B cell (primary cell): ENCODE results near the gene ATAD3C. TPM values are rescaled to one million over a fixed set of nuclear protein-coding genes. Genes with fewer than 3 reads are reported as not detected.
"Not testable (repeated sequence)": the region's sequence is repeated elsewhere in the genome, so short reads cannot be mapped to it uniquely, and the experiment has no call there.

Experiments
- ATAC-seq: fragments of 200-7000 bp; cut with Tn5 transposase; one replicate; pipeline ENCODE4 v1.10.0; 2021; ENCODE audit warnings: low read depth, mild to moderate bottlenecking, moderate number of reproducible peaks, moderate library complexity
- CTCF ChIA-PET: fragments of 350-600 bp; sonication (Branson Sonifier 250); formaldehyde crosslinking; loops from one replicate; lab custom pipeline; 2021; ENCODE audit warnings: antibody characterized with exemption, inconsistent platforms; lab: Charles Lee
- POLR2A ChIA-PET: fragments of 350-600 bp; sonication (Branson Sonifier 250); formaldehyde crosslinking; loops from one replicate; lab custom pipeline; 2021; ENCODE audit warnings: antibody characterized with exemption; lab: Charles Lee
- DNase-seq: peaks from one replicate; pipeline ENCODE4 v3.0.0; 2013
- H2AFZ ChIP-seq: 2 replicates; pipeline ENCODE4 v1.6.1; 2012; ENCODE audit warnings: mild to moderate bottlenecking, low read depth, low read length; ENCODE audit not compliant: insufficient read depth, poor library complexity, severe bottlenecking
- H3K27ac ChIP-seq, 2 donors: 1 replicate in 1 of 2; 2 replicates in 1 of 2; pipeline ENCODE4 v1.5.1; 2012 to 2013; ENCODE audit warnings: low read length in 2 of 2, mild to moderate bottlenecking in 2 of 2, moderate library complexity in 1 of 2
- H3K27me3 ChIP-seq, 4 experiments: fragments of 200-600 bp in 1 of 4; sonication (generic) in 1 of 4; replicated peaks in 1 of 4; 1 replicate in 2 of 4; 2 replicates in 2 of 4; pipeline versions ENCODE4 v1.6.1 to v1.7.0; 2013 to 2016; ENCODE audit warnings: low read length in 3 of 4, mild to moderate bottlenecking in 2 of 4, mixed read lengths in 1 of 4, moderate library complexity in 1 of 4; ENCODE audit not compliant: insufficient read depth in 4 of 4, control insufficient read depth in 3 of 4; ENCODE audit errors: control extremely low read depth in 1 of 4
- H3K36me3 ChIP-seq, 2 experiments: replicated peaks in 1 of 2; 1 replicate in 1 of 2; 2 replicates in 1 of 2; pipeline versions ENCODE4 v1.6.1 to v1.7.1; 2013; ENCODE audit warnings: low read length in 1 of 2; ENCODE audit not compliant: insufficient read depth in 2 of 2, control insufficient read depth in 1 of 2; ENCODE audit errors: control extremely low read depth in 1 of 2, extremely low read depth in 1 of 2
- H3K4me1 ChIP-seq, 2 donors: fragments of 200-600 bp in 1 of 2; sonication (generic) in 1 of 2; 1 replicate in 1 of 2; 2 replicates in 1 of 2; pipeline versions ENCODE4 v1.5.1 to v1.6.1; 2013 to 2017; ENCODE audit warnings: low read length in 2 of 2; ENCODE audit not compliant: control insufficient read depth in 2 of 2, insufficient read depth in 2 of 2
- H3K4me2 ChIP-seq: replicated peaks from 2 replicates; pipeline ENCODE3; 2012; ENCODE audit warnings: mild to moderate bottlenecking, low read depth, low read length; ENCODE audit not compliant: poor library complexity, severe bottlenecking
- H3K4me3 ChIP-seq, 5 experiments: fragments of 200-600 bp in 1 of 5; sonication (generic) in 1 of 5; 1 replicate in 3 of 5; 2 replicates in 2 of 5; pipeline versions ENCODE4 v1.5.1 to v1.7.0; 2011 to 2016; ENCODE audit warnings: low read length in 4 of 5, mild to moderate bottlenecking in 4 of 5, low read depth in 2 of 5, control low read depth in 1 of 5, moderate library complexity in 1 of 5; ENCODE audit not compliant: insufficient read depth in 1 of 5; ENCODE audit errors: control extremely low read depth in 1 of 5, extremely low read depth in 1 of 5
- H3K79me2 ChIP-seq: fragments of 200-600 bp; sonication (generic); one replicate; pipeline ENCODE4 v1.6.0; 2016; ENCODE audit warnings: low read length; ENCODE audit not compliant: control insufficient read depth, insufficient read depth
- H3K9ac ChIP-seq: fragments of 200-600 bp; sonication (generic); 2 replicates; pipeline ENCODE4 v1.6.1; 2017; ENCODE audit warnings: mild to moderate bottlenecking, low read length, moderate library complexity
- H3K9me3 ChIP-seq, 3 donors: one replicate each; pipeline versions ENCODE4 v1.6.1 to v1.7.1; 2013; ENCODE audit warnings: low read length in 2 of 3; ENCODE audit not compliant: control insufficient read depth in 2 of 3, insufficient read depth in 1 of 3; ENCODE audit errors: control extremely low read depth in 1 of 3
- H4K20me1 ChIP-seq: 2 replicates; pipeline ENCODE4 v1.6.0; 2012; ENCODE audit warnings: mild to moderate bottlenecking, low read length; ENCODE audit not compliant: insufficient read depth, control insufficient read depth, poor library complexity, severe bottlenecking
- H3K27ac Mint-ChIP-seq: one replicate; pipeline ENCODE4 v1.8.0; 2021; ENCODE audit warnings: mixed read lengths
- H3K27me3 Mint-ChIP-seq: one replicate; pipeline ENCODE4 v1.8.0; 2021; ENCODE audit warnings: mixed read lengths
- H3K4me1 Mint-ChIP-seq: one replicate; pipeline ENCODE4 v1.8.0; 2021; ENCODE audit warnings: mixed read lengths
- H3K4me3 Mint-ChIP-seq: one replicate; pipeline ENCODE4 v1.8.0; 2021; ENCODE audit warnings: mixed read lengths
- H3K9me3 Mint-ChIP-seq: one replicate; pipeline ENCODE4 v1.8.0; 2022; ENCODE audit warnings: mixed read lengths; ENCODE audit not compliant: insufficient read depth
- WGBS: methylation state at CpG from one replicate; pipeline ENCODE4 v1.1.5; 2013; ENCODE audit warnings: missing lambda C conversion rate; ENCODE audit not compliant: insufficient coverage; 5-methylcytosine and 5-hydroxymethylcytosine counted together
- intact Hi-C: fragments of 100-400 bp; cut with micrococcal nuclease; formaldehyde crosslinking; loops from one replicate; pipeline ENCODE4 v1.10.0; 2022
- polyA plus RNA-seq: library from polyadenylated mRNA; depleted of rRNA; stranded (reverse); fragments of >200 nt; gene quantifications from 2 replicates; pipeline ENCODE4 v1.2.3, GENCODE V29; 2012
- total RNA-seq, 2 donors: library from RNA; stranded (reverse); fragments of 120-200 nt in 1 of 2; gene quantifications; 1 replicate in 1 of 2; 2 replicates in 1 of 2; pipeline versions ENCODE4 v1.2.3 to v1.2.4, GENCODE V29; 2013 to 2022

Gene ATAD3C
- total and polyA plus RNA-seq, 2 donors (not counting 1 experiment from before 2014, with no cell fraction given), result 0.20 to 1.1 TPM

- ATAC-seq, H2AFZ ChIP-seq, intact Hi-C loops, H3K9me3 ChIP-seq, H3K4me3 ChIP-seq, H3K4me3 Mint-ChIP-seq, H3K27ac Mint-ChIP-seq, H3K4me2 ChIP-seq, H3K9me3 Mint-ChIP-seq, H4K20me1 ChIP-seq, CTCF ChIA-PET, DNase-seq, H3K9ac ChIP-seq, H3K4me1 Mint-ChIP-seq, H3K27me3 Mint-ChIP-seq, H3K36me3 ChIP-seq, H3K27ac ChIP-seq, H3K79me2 ChIP-seq: not testable (repeated sequence)
- POLR2A ChIA-PET, result interaction anchor here (0.7 kb wide), 1 partner anchor 97 kb away, joined by 3 read pairs; no protein-coding TSS in a partner anchor
- H3K27me3 ChIP-seq, result peaks cover 0 to 16% (median 0%) of the 10 kb centered on the region in 4 experiments
- H3K4me1 ChIP-seq, result peaks cover 0 to 12% of the 10 kb centered on the region in 2 donors
- 90% methylated on average over 5 of the region's 19 CpGs for WGBS
These were observed 9.7 kb downstream of the ATAD3C start for GRCh38 chr1:1459156-1459555.

- peaks cover 0 to 12% of the 10 kb centered on the region in 2 donors for H3K4me1 ChIP-seq
- H3K27ac ChIP-seq, H3K27me3 Mint-ChIP-seq, H3K79me2 ChIP-seq, H4K20me1 ChIP-seq, DNase-seq, H3K4me3 ChIP-seq, H3K4me1 Mint-ChIP-seq, H3K36me3 ChIP-seq, H3K4me2 ChIP-seq, ATAC-seq, H2AFZ ChIP-seq, H3K4me3 Mint-ChIP-seq, intact Hi-C loops, H3K9me3 Mint-ChIP-seq, H3K27ac Mint-ChIP-seq, POLR2A ChIA-PET, H3K9me3 ChIP-seq, CTCF ChIA-PET, H3K9ac ChIP-seq: not testable (repeated sequence)
- H3K27me3 ChIP-seq, result peaks cover 0 to 16% (median 0%) of the 10 kb centered on the region in 4 experiments
- WGBS, result 99% methylated on average over 9 of the region's 14 CpGs
These were observed 10.2 kb downstream of the ATAD3C start for GRCh38 chr1:1459711-1460110.
